Activated CD4-positive, CD25-positive, alpha-beta regulatory T cell treated with anti-CD3 and anti-CD28 coated beads, Interleukin-2, amount 50 U/mL, for 24 hours (primary cell): ENCODE data around the gene CENPP.
"Not testable (repeated sequence)": the region's sequence is repeated elsewhere in the genome, so short reads cannot be mapped to it uniquely, and the experiment has no call there.

Source experiments
- ATAC-seq, 2 donors: fragments of 150-1000 bp; cut with Tn5 transposase; one replicate each; pipeline ENCODE4 v1.10.0; 2021; ENCODE audit warnings: mild to moderate bottlenecking in 1 of 2, moderate library complexity in 1 of 2

CENPP gene

GRCh38 chr9:92384375-92384774 lies 58.6 kb downstream of the CENPP start:
- ATAC-seq: no peak

- ATAC-seq: no peak
These were observed 59.2 kb downstream of the CENPP start for GRCh38 chr9:92385001-92385400.

- ATAC-seq: no peak
These were observed 59.7 kb downstream of the CENPP start for GRCh38 chr9:92385477-92385876.

- peak in 1 of 2 donors; percentile 45 for ATAC-seq
These were observed 60.2 kb downstream of the CENPP start for GRCh38 chr9:92385953-92386352.

- no peak for ATAC-seq
These were observed 66.9 kb downstream of the CENPP start for GRCh38 chr9:92392690-92393089.

- ATAC-seq: no peak
These were observed 67.9 kb downstream of the CENPP start for GRCh38 chr9:92393686-92394085.

- ATAC-seq: no peak
These were observed 69.9 kb downstream of the CENPP start for GRCh38 chr9:92395617-92396016.

- ATAC-seq: no peak
These were observed 72.1 kb downstream of the CENPP start for GRCh38 chr9:92397853-92398252.

GRCh38 chr9:92402360-92402759 lies 76.6 kb downstream of the CENPP start:
- ATAC-seq: peak; percentile 35 to 49

GRCh38 chr9:92402826-92403745 lies 77.3 kb downstream of the CENPP start:
- ATAC-seq: no peak

GRCh38 chr9:92404042-92404836 lies 78.5 kb downstream of the CENPP start, which contains the start of gene OGN:
Gene OGN, minus strand, starts transcription at chr9:92404578. Its CDS starts 1,171 bp downstream, at chr9:92403407.
- ATAC-seq: no peak

GRCh38 chr9:92405818-92406217 lies 80.1 kb downstream of the CENPP start:
- ATAC-seq: no peak

- peak; percentile 54 to 72 for ATAC-seq
These were observed 80.7 kb downstream of the CENPP start for GRCh38 chr9:92406477-92406876.

- ATAC-seq: no peak
These were observed 82.1 kb downstream of the CENPP start for GRCh38 chr9:92407818-92408217.

GRCh38 chr9:92408747-92409478 lies 83.2 kb downstream of the CENPP start:
- ATAC-seq: no peak

- ATAC-seq: not testable (repeated sequence)
These were observed 85.4 kb downstream of the CENPP start for GRCh38 chr9:92411157-92411556.

GRCh38 chr9:92414566-92414965 lies 88.8 kb downstream of the CENPP start:
- ATAC-seq: no peak

- no peak for ATAC-seq
These were observed 97.0 kb downstream of the CENPP start for GRCh38 chr9:92422611-92423338.

- ATAC-seq: no peak
These were observed 97.9 kb downstream of the CENPP start for GRCh38 chr9:92423612-92424011.

- ATAC-seq: no peak
These were observed 98.6 kb downstream of the CENPP start, which contains the start of gene OMD for GRCh38 chr9:92424340-92424739. Gene OMD, minus strand, starts transcription at chr9:92424471. Its CDS starts 6,913 bp downstream, at chr9:92417558.

- ATAC-seq: no peak
These were observed 99.7 kb downstream of the CENPP start for GRCh38 chr9:92425474-92425873.
